Common myeloid progenitor, CD34-positive (primary cell): ENCODE data around the gene B4GALT6.

Experiments used
- CTCF ChIA-PET: fragments of 350-600 bp; sonication (Branson Sonifier 250); formaldehyde crosslinking; loops from one replicate; lab custom pipeline; 2021; ENCODE audit warnings: antibody characterized with exemption; lab: Charles Lee
- POLR2A ChIA-PET: fragments of 350-600 bp; sonication (Branson Sonifier 250); formaldehyde crosslinking; loops from one replicate; lab custom pipeline; 2021; ENCODE audit warnings: antibody characterized with exemption; lab: Charles Lee
- DNase-seq, 3 donors: peaks; one replicate each; pipeline versions ENCODE4 v3.0.0 to v3.0.0-alpha.2; 2013
- H3K27ac ChIP-seq, 2 experiments: 1 replicate in 1 of 2; 2 replicates in 1 of 2; pipeline ENCODE4 v1.7.0; 2013; ENCODE audit warnings: inconsistent platforms in 2 of 2, low read length in 2 of 2, mild to moderate bottlenecking in 2 of 2, low read depth in 1 of 2, moderate library complexity in 1 of 2; ENCODE audit not compliant: severe bottlenecking in 2 of 2, insufficient read depth in 1 of 2, poor library complexity in 1 of 2
- H3K27me3 ChIP-seq, 5 experiments: replicated peaks in 2 of 5; 1 replicate in 3 of 5; 2 replicates in 2 of 5; pipeline versions ENCODE4 v1.6.1 to v1.7.0; 2013; ENCODE audit warnings: low read length in 4 of 5, mild to moderate bottlenecking in 2 of 5, moderate library complexity in 2 of 5, inconsistent platforms in 1 of 5; ENCODE audit not compliant: insufficient read depth in 5 of 5, control insufficient read depth in 4 of 5
- H3K36me3 ChIP-seq, 4 experiments: 1 replicate in 2 of 4; 2 replicates in 2 of 4; pipeline versions ENCODE4 v1.6.1 to v1.7.0; 2013; ENCODE audit warnings: low read length in 3 of 4, control low read depth in 1 of 4, mild to moderate bottlenecking in 1 of 4; ENCODE audit not compliant: control insufficient read depth in 4 of 4, insufficient read depth in 4 of 4
- H3K4me1 ChIP-seq, 4 experiments: 1 replicate in 3 of 4; 2 replicates in 1 of 4; pipeline versions ENCODE4 v1.6.1 to v1.7.1; 2013; ENCODE audit warnings: low read length in 3 of 4, mild to moderate bottlenecking in 3 of 4, control low read depth in 1 of 4, inconsistent platforms in 1 of 4, moderate library complexity in 1 of 4; ENCODE audit not compliant: control insufficient read depth in 4 of 4, insufficient read depth in 4 of 4; ENCODE audit errors: control extremely low read depth in 1 of 4
- H3K4me3 ChIP-seq, 7 experiments: 1 replicate in 4 of 7; 2 replicates in 3 of 7; pipeline versions ENCODE4 v1.5.1 to v1.7.0; 2013; ENCODE audit warnings: mild to moderate bottlenecking in 7 of 7, low read length in 6 of 7, moderate library complexity in 6 of 7, inconsistent platforms in 2 of 7, low read depth in 2 of 7, control low read depth in 1 of 7; ENCODE audit not compliant: insufficient read depth in 4 of 7, control insufficient read depth in 1 of 7; ENCODE audit errors: extremely low read depth in 1 of 7
- H3K9me3 ChIP-seq, 5 experiments: 1 replicate in 4 of 5; 2 replicates in 1 of 5; pipeline versions ENCODE4 v1.6.1 to v1.7.1; 2013; ENCODE audit warnings: low read length in 4 of 5, mild to moderate bottlenecking in 2 of 5, inconsistent platforms in 1 of 5, low read depth in 1 of 5, moderate library complexity in 1 of 5; ENCODE audit not compliant: control insufficient read depth in 4 of 5, insufficient read depth in 2 of 5; ENCODE audit errors: control extremely low read depth in 1 of 5
- WGBS: methylation state at CpG from one replicate; pipeline ENCODE4 v1.1.5; 2013; ENCODE audit not compliant: insufficient coverage; 5-methylcytosine and 5-hydroxymethylcytosine counted together

The B4GALT6 gene

GRCh38 chr18:31710826-31711225, 26.4 kb upstream of the B4GALT6 start:
- Histone ChIP-seq H3K4me1 (peaks cover 0 to 7% (median 3%) of the 10 kb centered on the region in 4 experiments), H3K4me3 (no peak overlapping the region), H3K9me3 (no peaks in the 10 kb centered on the region), H3K36me3 (no peaks in the 10 kb centered on the region), H3K27ac (peak overlapping the region in 1 of 2 experiments; percentile 2), H3K27me3 (no peaks in the 10 kb centered on the region)
- POLR2A ChIA-PET = no interaction called here
- CTCF ChIA-PET = interaction anchor here (1.4 to 1.9 kb wide), 2 partner anchors 11 to 14 kb away, joined by 7 read pairs; no protein-coding TSS in a partner anchor
- WGBS = 48% methylated on average over 3 of the region's 3 CpGs
- peak; percentile 46 to 72 (median 61) for DNase-seq

DNA sequence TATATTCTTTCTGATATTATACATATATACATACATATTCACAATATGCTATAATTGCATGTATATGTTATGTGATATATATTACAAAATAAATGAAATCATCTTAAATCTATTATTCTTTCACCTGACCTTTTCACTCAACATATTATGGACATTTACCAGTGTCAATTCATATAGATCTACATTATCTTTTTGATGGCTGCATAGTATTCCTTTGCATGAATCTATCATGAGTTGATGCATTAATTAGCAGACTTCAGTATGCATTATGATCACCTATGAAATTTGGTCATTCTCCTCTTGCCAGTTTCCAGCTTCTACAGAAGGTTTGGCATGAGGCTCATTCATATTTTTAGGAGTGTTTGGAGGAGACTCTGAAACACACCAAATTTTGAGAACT, 23.4 kb upstream of the B4GALT6 start:
- ChIA-PET POLR2A (no interaction called here), CTCF (interaction anchor here (1.4 kb wide), 1 partner anchor 19 kb away, joined by 7 read pairs; no protein-coding TSS in a partner anchor)
- H3K36me3 ChIP-seq = no peaks in the 10 kb centered on the region
- no peak overlapping the region for H3K27ac ChIP-seq
- peaks cover 0 to 7% (median 3%) of the 10 kb centered on the region in 4 experiments for H3K4me1 ChIP-seq
- DNase-seq = no peak
- H3K9me3 ChIP-seq = no peaks in the 10 kb centered on the region
- H3K4me3 ChIP-seq = no peak overlapping the region
- no peaks in the 10 kb centered on the region for H3K27me3 ChIP-seq

- 100% methylated on average over 1 of the region's 3 CpGs for WGBS
- CTCF ChIA-PET = interaction anchor here (0.9 to 1.8 kb wide), 2 partner anchors 17 to 130 kb away, joined by 3 to 5 read pairs; no protein-coding TSS in a partner anchor
- H3K27ac ChIP-seq = no peak overlapping the region
Observed at GRCh38 chr18:31702449-31702848, 18.1 kb upstream of the B4GALT6 start.

DNA sequence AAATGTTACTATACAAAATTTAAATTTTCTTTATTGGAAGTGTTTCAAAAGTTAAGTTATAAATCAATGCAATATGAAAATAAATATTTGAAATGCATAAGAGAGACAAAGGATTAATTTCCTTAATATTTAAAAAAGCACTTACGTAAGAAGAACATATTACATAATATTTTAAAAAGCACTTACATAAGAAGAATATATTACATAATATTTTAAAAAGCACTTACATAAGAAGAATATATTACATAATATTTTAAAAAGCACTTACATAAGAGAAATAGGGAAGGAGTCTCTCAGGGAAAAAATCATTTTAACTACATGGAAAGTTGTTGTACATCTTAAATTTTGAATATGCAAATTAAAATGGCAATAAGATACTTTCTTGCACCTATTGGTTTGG, 17.4 kb upstream of the B4GALT6 start:
- H3K9me3 ChIP-seq = peaks cover 0 to 5% (median 0%) of the 10 kb centered on the region in 5 experiments
- no CpG with 5 or more reads among the region's 1 CpG for WGBS
- no peaks in the 10 kb centered on the region for H3K4me1 ChIP-seq
- CTCF ChIA-PET = no interaction called here
- POLR2A ChIA-PET = no interaction called here
- H3K27ac ChIP-seq = no peak overlapping the region
- H3K27me3 ChIP-seq = no peaks in the 10 kb centered on the region
- no peak for DNase-seq
- H3K36me3 ChIP-seq = no peaks in the 10 kb centered on the region
- no peak overlapping the region for H3K4me3 ChIP-seq

More at GRCh38 chr18:31702449-31702848, 18.1 kb upstream of the B4GALT6 start:
- H3K27me3 ChIP-seq = no peaks in the 10 kb centered on the region
- no peaks in the 10 kb centered on the region for H3K4me1 ChIP-seq
- POLR2A ChIA-PET = no interaction called here
- no peaks in the 10 kb centered on the region for H3K36me3 ChIP-seq
- H3K4me3 ChIP-seq = no peak overlapping the region
- DNase-seq = no peak
- H3K9me3 ChIP-seq = peaks cover 0 to 5% (median 0%) of the 10 kb centered on the region in 5 experiments

GRCh38 chr18:31700990-31701389, 16.6 kb upstream of the B4GALT6 start:
- DNase-seq = no peak
- Histone ChIP-seq H3K36me3 (no peaks in the 10 kb centered on the region), H3K27me3 (no peaks in the 10 kb centered on the region), H3K4me3 (no peak overlapping the region), H3K4me1 (no peaks in the 10 kb centered on the region), H3K27ac (no peak overlapping the region), H3K9me3 (peaks cover 0 to 5% (median 0%) of the 10 kb centered on the region in 5 experiments)
- CTCF ChIA-PET = no interaction called here
- 40% methylated on average over 1 of the region's 1 CpG for WGBS
- POLR2A ChIA-PET = no interaction called here

GRCh38 chr18:31697351-31698298, 13.2 kb upstream of the B4GALT6 start:
- 100% methylated on average over 1 of the region's 6 CpGs for WGBS
- Histone ChIP-seq H3K4me3 (no peak overlapping the region), H3K4me1 (no peaks in the 10 kb centered on the region), H3K36me3 (no peaks in the 10 kb centered on the region), H3K27me3 (no peaks in the 10 kb centered on the region), H3K27ac (no peak overlapping the region), H3K9me3 (peaks cover 0 to 5% (median 0%) of the 10 kb centered on the region in 5 experiments)
- ChIA-PET CTCF (interaction anchor here (1.0 to 1.7 kb wide), 3 partner anchors 10 to 141 kb away, joined by 3 to 5 read pairs (median 4); no protein-coding TSS in a partner anchor), POLR2A (no interaction called here)
- no peak for DNase-seq

DNA sequence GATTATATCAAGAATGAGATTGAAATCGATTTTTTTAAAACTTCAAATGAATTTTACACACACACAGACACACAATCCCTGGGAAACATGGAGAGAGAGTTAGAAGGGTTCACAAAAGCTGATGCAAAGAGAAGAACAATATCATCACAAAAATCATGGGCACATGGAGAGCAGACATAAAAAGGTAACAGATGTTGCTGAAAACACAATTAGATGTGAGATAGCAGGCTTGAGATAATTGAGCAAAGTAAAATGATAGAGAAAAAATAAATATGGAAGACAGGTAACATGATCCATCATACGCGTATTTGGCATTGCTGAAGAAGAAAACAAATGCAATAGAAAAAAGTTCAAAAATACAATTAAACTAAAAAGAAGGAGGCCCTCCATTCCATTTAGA, 11.6 kb upstream of the B4GALT6 start:
- CTCF ChIA-PET = interaction anchor here (0.6 to 1.4 kb wide), 2 partner anchors 133 to 185 kb away, joined by 3 to 4 read pairs; no protein-coding TSS in a partner anchor
- WGBS = no CpG with 5 or more reads among the region's 3 CpGs
- Histone ChIP-seq H3K36me3 (no peaks in the 10 kb centered on the region), H3K4me1 (no peaks in the 10 kb centered on the region), H3K27ac (no peak overlapping the region), H3K27me3 (no peaks in the 10 kb centered on the region), H3K4me3 (no peak overlapping the region), H3K9me3 (peaks cover 0 to 5% (median 0%) of the 10 kb centered on the region in 5 experiments)
- DNase-seq = no peak
- POLR2A ChIA-PET = no interaction called here
